Kidney capillary endothelial cell (primary cell): Measurements from ENCODE around the gene KIAA0232.

Experiments used
- DNase-seq: peaks from one replicate; pipeline ENCODE4 v3.0.0-alpha.2; 2018; ENCODE audit warnings: low spot score

The KIAA0232 gene

GRCh38 chr4:6917461-6918271 lies 135.1 kb downstream of the KIAA0232 start:
- DNase-seq = peak; percentile 34

- no peak for DNase-seq
Observed at GRCh38 chr4:6918338-6918737, 135.8 kb downstream of the KIAA0232 start.

GRCh38 chr4:6920171-6920570 lies 137.6 kb downstream of the KIAA0232 start:
- no peak for DNase-seq

GRCh38 chr4:6923507-6923906 lies 141.0 kb downstream of the KIAA0232 start:
- DNase-seq = no peak

GRCh38 chr4:6924361-6924779 lies 141.8 kb downstream of the KIAA0232 start:
- DNase-seq = no peak

GRCh38 chr4:6925357-6925836 lies 142.9 kb downstream of the KIAA0232 start:
- DNase-seq = no peak

GRCh38 chr4:6926081-6926480 lies 143.6 kb downstream of the KIAA0232 start:
- no peak for DNase-seq

GRCh38 chr4:6926681-6927478 lies 144.4 kb downstream of the KIAA0232 start:
- no peak for DNase-seq

GRCh38 chr4:6928081-6928480 lies 145.6 kb downstream of the KIAA0232 start:
- no peak for DNase-seq

- no peak for DNase-seq
Observed at GRCh38 chr4:6929339-6929811, 146.8 kb downstream of the KIAA0232 start.

GRCh38 chr4:6929812-6930464 lies 147.4 kb downstream of the KIAA0232 start:
- no peak for DNase-seq

GRCh38 chr4:6932475-6932874 lies 149.9 kb downstream of the KIAA0232 start:
- no peak for DNase-seq

- DNase-seq = no peak
Observed at GRCh38 chr4:6932918-6933317, 150.4 kb downstream of the KIAA0232 start.
